ENCODE results near the gene APBB3.

Gene APBB3

DNA sequence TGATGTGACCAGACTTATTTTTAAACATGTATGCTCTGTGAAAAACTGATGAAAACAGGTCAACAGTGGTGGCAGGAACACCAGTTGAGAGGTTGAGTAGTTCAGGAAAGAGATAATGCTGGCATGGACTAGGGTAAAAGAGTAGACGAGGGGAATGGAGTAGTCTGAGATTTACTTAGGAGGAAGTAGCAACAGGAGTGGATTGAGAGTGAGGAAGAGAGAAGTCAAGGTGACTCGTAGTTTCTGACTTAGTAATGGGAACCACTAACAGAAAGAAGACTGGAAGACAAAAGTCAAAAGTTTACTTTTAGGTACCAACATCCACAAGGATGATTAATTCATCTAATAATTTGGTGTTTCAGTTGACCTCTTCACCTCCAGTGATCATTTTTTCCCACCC, 10.7 kb downstream of the APBB3 start:
- no peak for FAIRE-seq

DNA sequence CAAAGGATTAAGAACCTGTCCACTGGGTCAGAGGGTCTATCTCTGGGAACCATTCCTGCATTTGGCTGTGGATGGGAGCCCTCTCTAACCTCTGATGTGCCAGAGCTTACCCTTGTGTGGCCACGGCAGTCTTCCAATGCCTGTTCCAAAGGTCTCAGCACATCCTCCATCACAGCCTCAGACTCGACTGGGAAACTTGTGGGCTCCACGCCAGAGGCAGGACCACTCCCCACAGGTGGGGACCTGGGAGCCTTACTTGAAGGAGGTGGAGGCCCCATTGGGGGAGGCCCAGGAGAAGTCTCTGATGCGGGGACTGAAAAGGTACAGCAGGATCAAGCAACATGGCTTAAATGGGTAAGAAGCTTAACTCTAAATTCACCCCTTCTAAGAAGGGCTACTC, 12.5 kb downstream of the APBB3 start:
- FAIRE-seq = no peak

DNA sequence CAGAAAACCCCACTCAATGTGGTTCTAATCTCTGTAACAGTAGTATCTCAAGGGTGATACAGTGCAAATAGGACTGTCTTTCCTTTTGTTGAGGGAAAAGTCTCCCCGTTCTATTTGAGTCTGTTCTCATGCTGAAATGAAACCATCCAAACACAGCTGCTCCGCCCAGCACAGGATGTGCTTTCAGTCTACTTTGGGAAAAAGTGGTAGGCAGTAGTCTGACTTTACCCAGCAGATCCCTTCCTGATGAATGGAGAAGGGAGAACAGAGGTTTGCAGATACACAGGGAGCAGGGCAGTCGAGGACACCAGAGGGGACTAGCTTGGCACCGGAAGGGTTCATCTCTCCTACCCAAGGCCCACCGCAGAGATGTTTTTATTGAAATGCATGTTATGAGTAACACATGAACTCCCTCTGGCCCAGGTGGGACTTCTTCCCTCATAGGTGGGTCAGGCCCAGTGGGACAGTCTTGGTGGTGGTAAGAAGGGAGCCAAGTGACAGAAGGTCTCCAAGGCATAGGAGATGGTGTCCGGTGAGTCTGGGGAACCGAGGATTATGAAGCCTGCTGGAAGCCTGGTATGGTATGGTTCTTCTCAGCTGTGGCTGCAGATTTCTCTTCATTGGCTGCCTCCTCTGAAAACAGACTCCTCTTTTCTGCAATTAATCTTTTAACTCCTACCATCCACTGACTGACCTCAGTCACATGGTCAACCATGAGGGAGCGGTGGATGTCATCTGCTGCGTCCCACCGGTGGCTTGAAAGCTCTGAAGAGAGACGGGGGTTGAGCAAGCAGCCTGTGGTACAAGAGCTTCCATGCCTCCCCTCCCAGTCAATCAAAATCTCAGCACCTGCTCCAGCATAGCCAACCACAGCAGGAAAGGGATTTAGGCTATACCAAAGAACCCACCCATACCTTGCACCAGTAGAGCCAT, 14.0 kb downstream of the APBB3 start:
- no peak for FAIRE-seq

DNA sequence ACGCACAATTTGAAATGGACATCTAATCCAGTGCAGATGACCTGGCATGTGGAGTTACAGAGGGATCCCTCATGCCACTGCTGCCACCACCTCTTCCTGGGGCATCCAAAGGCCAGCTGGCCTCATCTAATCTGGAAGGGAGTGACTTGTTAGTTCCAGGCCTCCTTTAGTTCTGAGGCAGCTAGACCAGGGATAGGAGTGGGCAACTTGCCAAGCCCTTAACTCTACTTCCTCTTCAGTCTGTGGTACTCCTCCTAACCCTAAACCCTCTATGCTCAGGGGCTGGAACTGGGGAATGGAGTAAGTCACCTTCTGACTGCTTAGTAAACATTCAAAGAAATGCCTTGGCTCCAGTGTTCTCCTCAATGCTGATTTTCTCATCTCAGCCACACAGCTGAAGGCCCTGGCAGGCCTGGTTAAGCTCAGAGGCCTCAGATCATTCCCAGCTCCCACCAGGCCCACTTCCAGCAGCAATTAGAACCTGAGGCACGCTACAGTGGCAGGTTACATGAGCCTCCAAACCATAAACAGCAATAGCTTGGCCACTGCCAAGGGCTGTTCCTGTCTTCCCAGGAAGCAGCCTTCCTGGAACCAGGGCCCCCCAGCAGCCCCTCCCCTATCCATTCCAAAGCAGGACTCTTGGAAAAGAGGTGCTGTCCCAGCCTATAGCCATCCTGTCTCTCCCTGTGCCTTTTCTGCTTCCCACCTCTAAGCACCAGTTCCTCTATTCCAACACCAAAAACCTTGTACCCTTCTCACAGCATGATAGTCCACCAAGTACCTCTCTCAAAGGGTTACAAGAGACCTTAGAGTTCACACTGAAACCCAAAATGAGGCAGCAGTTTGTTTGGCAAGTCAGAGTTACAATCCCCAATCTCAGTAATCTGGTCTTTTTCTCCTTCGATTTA, 14.9 kb downstream of the APBB3 start:
- no peak for FAIRE-seq

DNA sequence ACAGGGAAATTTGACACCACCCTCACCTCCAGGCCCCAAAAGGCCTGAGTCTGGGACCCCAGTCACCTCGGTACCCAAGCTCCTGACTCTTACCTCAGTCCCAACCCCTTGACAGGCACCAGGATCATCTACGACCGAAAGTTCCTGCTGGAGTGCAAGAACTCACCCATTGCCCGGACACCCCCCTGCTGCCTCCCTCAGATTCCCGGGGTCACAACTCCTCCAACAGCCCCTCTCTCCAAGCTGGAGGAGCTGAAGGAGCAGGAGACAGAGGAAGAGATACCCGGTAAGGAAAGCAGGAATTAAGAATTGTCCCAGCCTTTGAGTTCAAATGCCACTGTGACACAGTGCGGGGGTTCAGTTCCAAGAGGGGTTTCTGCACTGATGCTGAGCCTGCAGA, 15.6 kb downstream of the APBB3 start:
- FAIRE-seq = no peak

DNA sequence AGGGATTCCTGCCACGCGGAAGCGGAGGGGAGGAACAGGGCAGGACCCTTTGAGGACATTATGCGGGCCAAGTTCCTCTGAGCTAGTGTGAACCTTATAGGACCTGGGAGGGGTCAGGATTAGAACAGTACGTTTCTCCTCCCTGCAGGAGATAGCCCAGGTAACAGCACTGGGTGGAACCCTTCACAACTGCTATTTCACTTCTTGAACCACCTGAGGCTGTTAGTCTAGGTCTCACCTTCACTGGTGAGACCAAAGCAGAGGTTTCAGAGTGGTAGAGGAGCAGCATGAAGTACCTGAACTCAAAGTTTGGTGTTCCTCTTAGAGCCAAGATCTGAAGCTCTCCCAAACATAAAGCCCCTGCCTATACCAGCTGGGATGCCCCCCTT, 16.1 kb downstream of the APBB3 start:
- no peak for FAIRE-seq

DNA sequence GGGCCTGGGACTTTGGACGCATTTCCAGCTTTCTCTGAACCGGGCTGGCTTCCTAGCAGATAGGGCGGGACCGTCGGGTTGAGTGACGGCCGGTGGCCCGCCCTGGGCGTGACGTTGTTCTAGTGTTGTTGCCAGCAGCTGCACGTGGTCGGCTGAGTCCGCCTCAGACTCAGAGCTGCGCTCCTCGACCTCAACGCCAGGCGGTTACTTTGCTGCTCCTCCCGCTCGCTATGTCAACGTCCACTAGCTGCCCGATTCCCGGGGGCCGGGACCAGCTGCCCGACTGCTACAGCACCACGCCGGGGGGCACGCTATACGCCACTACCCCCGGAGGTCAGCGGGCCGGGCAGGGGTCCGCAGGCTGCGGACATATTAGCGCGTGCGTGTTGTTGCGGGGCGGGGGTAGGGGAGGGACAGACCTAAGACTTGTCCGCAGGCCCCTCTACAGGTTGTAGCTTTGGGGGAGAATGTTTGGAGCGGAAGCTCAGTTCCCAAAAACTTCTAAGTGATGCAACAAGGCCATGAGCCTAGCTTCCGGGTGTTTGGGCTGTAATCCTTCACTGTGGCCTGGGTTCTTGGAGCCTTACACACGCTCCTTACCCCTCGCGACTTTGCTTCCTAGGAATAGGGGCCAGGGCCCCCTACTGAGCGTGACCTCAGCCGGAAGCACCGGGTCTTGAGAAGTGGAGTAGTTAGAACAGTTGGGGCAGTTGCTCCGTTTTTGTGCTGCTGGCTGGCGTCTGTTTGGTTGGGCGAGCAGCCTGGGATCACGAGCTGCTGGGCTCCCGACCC, 16.7 kb downstream of the APBB3 start, which contains the start of gene EIF4EBP3:
TSS of gene EIF4EBP3 (plus strand) at position 155 of the 792 bp plus-strand sequence. CDS start at position 231, 76 bp downstream.
- no peak for FAIRE-seq

DNA sequence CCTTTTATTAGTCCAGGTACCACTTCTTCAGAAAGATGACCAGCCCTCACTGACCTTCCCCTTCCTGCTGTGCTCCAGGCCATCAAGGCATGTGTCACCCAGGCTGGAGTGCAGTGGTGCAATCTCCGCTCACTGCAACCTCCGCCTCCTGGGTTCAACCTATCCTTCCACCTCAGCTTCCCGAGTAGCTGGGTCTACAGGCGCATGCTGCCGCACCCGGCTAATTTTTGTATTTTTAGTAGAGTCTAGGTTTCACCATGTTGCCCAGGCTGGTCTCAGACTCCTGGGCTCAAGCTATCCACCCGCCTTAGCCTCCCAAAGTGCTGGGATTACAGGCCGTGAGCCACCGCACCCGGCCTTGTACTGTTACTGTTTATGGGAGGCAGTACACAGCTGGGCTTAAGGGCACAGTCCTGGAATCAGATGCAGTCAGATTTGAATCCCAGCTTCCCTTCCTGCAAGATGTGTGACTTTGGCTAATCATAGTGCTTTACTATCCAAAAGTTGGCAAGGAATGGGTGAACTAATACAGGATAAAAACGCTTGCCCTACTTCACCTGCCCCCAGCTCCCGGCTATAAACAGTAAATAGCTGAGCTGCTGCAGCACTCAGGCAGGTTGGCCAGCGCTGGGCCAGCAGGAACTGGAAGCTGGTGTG, 17.4 kb downstream of the APBB3 start:
- no peak for FAIRE-seq

DNA sequence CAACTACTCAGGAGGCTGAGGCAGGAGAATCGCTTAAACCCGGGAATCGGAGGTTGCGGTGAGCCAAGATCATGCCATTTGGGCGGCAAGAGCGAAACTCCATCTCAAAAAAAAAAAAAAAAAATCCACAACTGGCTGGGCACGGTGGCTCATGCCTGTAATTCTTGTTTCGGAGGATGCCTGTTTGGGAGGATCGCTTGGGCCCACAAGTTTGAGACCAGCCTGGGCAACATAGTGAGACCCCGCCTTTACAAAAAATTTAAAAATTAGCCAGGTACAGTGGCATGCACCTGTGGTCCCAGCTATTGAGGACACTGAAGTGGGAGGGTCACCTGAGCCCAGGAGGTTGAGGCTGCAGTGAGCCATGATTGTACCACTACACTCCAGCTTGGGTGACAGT, 18.8 kb downstream of the APBB3 start:
- no peak for FAIRE-seq

DNA sequence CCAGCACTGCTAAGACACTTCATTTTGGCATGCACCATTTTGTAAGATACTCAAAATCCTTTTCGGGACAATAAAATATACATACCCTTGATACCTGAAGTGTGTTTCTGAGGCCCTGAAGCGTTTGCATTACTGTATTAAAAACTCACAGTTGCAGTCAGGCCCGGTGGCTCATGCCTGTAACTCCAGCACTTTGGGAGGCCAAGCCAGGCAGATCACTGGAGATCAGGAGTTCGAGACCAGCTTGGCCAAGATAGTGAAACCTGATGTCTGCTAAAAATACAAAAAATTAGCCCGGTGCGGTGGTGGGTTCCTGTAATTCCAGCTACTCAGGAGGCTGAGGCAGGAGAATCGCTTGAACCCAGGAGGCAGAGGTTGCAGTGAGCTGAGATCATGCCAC, 19.4 kb downstream of the APBB3 start:
- no peak for FAIRE-seq

DNA sequence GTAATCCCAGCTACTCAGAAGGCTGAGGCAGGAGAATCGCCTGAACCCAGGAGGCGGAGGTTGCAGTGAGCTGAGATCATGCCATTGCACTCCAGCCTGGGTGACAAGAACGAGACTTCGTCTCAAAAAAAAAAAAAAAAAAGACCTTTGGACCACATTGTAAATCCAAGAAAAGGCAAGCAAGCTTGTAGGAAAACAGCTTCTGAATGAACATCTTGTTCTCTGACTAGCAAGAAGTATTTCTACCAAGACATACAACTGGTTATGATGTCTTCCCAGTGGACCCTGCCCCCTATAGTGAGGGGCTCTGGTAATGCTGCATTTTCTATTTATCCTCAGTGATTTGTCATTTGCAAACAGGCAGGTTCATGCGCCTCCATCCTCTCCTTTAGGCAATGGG, 21.4 kb downstream of the APBB3 start:
- no peak for FAIRE-seq

DNA sequence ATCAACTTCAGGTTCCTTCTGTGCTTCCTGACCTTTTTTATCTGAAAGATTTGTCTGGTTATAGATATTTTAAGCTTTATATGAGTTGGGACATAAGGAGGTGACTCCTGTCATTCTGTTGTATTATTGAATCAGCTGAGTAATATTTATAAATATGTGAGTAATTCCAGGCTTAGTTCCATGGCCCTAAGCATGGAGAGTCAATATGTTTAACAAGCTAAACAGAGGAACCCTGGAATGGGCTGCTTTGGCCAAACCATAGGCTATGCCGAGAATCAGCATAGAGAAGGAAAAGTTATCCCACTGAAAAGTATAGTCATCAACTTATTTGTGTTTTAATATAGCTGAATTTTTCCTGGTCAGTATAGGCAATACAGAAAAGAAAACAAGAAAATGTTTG, 24.2 kb downstream of the APBB3 start:
- no peak for FAIRE-seq

DNA sequence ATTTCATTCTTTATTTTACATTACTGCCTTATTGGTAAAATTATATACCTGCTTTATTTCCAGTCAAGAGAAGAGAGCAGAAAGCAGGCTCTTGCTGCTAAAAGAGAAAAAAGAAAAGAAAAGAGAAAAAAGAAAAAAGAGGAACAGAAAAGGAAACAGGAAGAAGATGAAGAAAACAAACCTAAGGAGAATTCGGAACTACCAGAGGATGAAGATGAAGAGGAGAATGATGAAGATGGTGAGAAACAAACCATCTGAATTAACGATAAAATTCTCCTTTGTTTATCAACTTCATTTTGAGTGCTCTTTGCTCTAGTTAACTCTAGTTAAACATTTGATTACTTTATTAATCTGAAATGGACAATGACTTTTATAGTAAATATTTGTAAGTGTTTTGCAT, 40.4 kb downstream of the APBB3 start:
- no peak for FAIRE-seq

DNA sequence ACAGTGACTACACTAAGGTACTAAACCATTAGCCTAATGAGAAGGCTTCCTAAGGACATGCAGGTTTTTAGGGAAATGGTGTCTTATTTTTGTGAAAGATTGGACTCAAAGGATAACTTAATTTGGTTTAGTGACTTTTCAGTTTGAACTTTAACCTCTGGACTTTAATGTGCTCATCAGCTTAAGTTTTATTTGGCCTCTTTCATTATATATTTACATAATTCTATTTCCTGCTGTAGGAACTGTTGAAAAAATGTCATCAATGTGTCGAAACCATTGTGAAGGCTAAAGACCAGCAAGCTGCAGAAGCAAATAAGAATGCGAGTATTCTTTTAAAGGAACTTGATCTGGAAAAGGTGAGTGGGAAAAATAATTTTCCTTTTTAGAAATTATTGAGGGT, 51.3 kb downstream of the APBB3 start:
- no peak for FAIRE-seq

DNA sequence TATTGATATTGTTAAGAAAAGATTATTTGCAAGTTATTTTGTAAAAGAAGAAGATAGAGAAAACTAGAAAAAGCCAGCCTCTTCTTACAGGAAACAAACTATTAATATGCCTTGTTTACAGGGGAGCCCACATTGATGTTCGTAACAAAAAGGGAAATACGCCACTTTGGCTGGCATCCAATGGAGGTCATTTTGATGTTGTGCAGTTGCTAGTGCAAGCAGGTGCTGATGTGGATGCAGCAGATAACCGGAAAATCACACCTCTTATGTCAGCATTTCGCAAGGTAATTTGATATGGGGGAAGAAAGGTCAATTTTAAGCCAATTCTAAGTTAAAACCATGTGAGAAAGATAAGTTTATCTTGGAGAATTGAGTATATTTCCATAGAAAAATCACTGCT, 54.5 kb downstream of the APBB3 start:
- no peak for FAIRE-seq

Data from colon (tissue), 2 donors.